ENCODE results near the gene RAB11FIP3. TPM values are rescaled to one million over a fixed set of nuclear protein-coding genes. Genes with fewer than 3 reads are reported as not detected.

RAB11FIP3 gene
- total RNA-seq, 2 donors from 2014 or later, result 21.2 to 23.2 TPM

DNA sequence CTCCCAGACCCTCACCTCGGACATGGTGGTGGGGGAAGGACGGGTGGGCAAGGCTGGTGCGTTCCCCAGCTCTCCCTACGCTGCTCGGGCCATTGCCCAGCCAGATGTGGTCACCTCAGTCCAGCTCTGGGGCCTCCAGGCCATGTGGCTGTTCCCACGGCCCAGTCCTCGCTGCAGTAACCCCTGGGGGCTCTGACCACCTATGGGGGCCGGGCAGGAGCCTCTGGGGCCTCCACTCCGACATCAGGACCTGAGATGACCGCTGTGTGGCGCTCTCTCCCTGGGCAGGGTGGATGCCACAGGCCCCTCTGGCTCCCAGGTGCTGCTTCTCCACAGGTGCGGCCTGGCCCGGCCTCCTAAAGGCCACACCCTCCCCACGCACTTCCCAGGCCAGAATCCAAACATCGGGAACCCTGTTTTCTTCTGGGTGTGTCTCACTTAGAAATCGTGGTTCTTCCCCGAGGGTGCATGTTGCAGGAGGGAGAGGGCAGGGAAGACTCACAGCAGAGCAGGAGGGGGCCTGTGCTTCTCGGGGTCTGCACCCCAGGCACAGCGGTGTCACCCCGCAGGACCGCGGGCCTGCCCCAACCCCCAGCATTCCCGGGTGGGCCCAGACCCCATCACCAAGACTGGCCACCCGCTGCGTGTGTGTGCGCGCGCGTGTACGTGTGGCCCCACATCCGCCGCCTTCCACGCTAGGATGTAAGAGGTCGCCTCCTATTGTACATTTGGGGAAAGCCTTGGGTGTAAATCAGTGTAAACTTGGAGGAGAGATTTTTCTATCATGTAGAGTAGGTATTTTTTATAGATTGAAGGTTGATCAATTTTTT, 96.1 kb downstream of the RAB11FIP3 start:
- DNase-seq (peak; percentile 75 to 88), ATAC-seq (peak; percentile 82)
- intact Hi-C loops (cut with DNase I, micrococcal nuclease), result no loop called here

DNA sequence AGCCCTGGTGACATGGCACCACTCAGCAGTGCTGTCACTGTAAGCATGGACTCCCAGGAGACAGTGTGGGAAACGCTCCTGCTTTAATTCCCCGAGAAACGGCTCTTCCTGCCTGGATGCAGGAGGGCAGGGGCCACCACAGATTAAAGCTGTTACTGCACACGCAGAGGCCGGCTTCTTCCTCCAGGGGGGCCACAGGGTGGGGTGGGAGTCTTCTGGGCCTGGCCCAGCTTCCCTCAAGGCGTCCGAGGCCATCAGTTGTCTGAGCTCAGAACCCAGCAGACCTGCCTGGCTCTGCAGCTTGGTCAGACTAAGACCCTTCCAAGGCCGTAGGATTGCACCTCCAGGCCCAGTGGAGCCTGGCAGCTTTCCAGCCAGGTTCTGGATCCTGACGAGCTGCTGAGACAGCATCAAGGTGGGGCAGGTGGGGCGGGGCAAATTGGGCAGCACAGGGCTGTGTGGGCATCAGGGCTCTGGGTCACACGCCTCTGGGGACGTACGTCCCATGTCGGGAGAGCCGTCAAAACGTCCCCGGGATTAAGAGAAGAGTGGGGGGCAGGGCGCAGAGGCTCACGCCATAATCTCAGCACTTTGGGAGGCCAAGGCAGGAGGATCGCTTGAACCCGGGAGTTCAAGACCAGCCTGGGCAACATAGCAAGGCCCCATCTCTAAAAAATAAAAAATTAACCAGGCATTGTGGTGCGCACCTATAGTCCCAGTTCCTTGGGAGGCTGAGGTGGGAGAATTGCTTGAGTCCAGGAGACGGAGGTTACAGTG, 97.1 kb downstream of the RAB11FIP3 start:
- intact Hi-C loops (cut with DNase I, micrococcal nuclease), result no loop called here
- ATAC-seq (no peak), DNase-seq (no peak)

- no peak for DNase-seq
- no peak for ATAC-seq
- intact Hi-C loops (cut with DNase I, micrococcal nuclease), result no loop called here
These were observed 97.8 kb downstream of the RAB11FIP3 start for GRCh38 chr16:523097-523741.

GRCh38 chr16:524274-525040, 99.0 kb downstream of the RAB11FIP3 start:
- no peak for DNase-seq
- intact Hi-C loops (cut with DNase I, micrococcal nuclease), result no loop called here
- no peak for ATAC-seq

DNA sequence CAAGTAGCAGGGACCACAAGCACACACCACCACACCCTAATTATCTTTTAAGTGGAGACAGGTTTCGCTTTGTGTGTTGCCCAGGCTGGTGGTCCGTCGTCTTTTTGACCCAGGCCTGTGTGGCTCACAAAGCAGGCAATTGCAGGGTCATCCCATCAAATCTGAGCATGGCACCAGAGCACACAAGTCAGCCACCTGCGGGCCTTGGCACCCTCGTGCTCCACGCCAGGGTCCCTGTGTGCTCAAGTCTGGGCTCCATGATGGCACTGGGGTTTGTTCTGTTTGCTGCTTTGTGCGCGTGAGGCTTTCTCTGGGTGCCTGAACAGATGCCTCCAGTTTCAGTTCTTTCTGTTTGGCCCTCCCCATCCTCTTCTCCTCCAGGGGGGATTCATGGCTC, 99.7 kb downstream of the RAB11FIP3 start:
- no peak for DNase-seq
- intact Hi-C loops (cut with DNase I, micrococcal nuclease), result no loop called here
- ATAC-seq, result no peak

DNA sequence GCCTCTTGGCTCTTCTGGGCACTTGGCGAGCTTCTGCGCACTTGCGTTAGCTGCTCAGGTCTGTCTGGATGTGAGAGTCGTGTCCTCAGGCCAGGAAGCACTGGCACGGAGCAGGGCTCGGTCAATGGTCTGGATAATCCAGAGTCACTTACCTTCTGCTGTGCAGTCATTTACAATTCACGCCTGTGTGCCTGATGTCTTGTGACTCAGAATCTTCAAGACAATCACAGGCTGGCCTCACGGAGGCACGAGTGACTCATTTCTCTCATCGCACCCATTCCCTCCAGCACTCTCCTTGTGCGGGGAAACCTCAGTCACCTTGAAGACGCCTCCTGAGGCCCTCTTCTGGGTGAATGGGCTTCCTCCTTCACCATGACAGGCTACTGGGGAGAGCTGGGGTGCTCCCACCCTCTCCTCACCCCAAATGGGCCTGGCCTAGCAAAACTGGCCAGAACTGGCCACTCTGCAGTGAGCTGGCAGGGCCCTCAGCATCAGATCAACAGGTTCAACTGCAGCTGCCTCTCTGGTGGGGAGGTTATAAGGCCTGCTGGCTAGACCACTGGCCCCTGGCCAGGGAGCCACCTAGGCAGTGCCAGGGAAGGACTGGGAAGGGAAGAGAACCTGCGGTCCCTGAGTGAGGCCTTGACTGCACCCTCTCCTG, 100.2 kb downstream of the RAB11FIP3 start:
- intact Hi-C loops (cut with DNase I, micrococcal nuclease), result no loop called here
- DNase-seq (no peak), ATAC-seq (no peak)

DNA sequence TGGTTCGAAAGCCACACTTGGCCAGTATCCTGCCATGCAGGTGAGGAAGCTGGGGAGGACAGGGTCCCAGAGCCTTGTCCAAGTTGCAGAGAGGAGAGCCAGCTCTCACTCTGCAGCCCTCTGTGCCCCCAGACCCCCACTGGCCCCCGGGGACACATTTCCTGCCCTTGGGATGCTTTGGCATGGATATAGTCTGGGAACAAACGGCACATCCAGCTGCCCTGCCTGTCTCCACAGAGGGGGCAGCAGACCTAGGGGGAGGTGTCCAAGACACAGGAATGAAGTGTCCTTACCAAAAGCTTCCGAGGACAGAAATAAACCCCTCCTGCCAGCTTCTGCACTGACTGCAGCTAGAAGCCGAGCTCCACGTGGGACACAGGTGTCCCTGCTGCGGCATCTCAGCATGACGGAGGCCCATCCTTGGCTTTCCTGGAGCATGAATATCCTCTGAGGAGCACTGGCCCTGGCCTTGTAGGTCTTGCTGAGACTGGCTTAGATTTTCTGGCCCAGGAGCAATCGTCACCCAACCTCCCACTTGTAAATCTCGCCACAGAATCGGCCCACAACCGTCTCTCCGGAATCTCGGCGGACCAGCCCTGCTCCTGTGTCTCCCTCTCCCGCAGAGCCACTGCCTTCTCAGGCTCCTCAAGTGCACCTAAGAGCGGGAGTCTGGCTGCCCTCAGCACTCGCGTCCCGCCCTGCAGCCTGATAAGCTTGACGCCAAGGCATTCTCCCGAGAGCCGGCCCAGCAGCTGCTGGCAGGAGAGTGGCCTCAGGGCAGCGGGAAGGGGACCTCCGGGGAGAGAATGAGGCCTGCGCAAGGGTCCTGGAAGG, 100.9 kb downstream of the RAB11FIP3 start:
- intact Hi-C loops (cut with DNase I, micrococcal nuclease), result no loop called here
- ATAC-seq (peak; percentile 6), DNase-seq (no peak)

- DNase-seq, result peak; percentile 84 to 89
- peak; percentile 65 for ATAC-seq
- intact Hi-C loops (cut with DNase I, micrococcal nuclease), result no loop called here
These were observed 101.8 kb downstream of the RAB11FIP3 start, which contains the start of gene CAPN15 for GRCh38 chr16:527015-527903. Gene CAPN15, plus strand, starts transcription at chr16:527712. Its CDS starts 19,127 bp downstream, at chr16:546839.

DNA sequence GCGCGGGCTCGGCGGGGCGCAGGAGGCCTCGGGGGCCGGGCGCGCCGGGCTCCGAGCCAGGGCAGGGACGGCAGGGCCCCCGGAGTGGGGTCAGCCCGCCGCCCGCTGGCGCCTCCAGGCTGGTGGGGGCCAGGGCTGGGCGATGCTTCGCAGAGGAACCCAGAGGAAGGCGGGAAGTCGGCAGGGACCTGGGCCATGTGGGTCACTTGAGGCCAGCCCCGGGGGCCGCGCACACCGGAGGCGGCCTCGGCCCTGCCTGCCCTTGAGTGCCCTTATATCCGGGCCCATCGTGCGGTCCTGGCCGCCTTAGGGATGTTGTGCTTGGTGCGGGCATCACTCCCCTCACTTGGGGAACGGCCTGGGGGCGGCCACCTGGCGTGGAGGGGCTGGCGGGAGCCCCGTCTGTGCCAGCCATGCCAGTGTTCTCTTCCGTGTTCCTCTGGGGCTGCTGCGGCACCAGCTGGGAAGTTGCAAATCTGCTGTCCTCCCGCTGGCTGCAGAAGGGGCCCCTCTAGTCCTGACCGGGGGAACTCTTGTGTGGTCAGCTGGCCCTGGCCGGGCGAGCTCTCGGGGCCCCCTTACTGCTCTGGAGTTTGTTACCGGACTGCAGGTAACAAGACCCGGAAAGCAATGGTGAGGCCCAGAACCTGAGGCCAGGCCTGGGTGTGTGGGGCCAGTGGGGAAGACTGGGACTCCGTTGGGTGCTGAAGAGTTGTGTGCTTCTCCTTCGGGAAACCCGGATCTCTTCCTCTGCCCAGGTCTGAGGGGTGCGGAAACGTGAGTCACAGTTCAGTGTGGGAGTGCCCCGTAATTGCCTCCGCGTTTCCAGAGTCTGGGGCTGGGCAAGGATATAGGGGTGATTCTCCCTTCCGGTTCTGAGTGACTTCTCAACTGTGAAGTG, 102.9 kb downstream of the RAB11FIP3 start:
- ATAC-seq (peak; percentile 52), DNase-seq (peak; percentile 79 to 87)
- intact Hi-C loops (cut with DNase I, micrococcal nuclease), result no loop called here

DNA sequence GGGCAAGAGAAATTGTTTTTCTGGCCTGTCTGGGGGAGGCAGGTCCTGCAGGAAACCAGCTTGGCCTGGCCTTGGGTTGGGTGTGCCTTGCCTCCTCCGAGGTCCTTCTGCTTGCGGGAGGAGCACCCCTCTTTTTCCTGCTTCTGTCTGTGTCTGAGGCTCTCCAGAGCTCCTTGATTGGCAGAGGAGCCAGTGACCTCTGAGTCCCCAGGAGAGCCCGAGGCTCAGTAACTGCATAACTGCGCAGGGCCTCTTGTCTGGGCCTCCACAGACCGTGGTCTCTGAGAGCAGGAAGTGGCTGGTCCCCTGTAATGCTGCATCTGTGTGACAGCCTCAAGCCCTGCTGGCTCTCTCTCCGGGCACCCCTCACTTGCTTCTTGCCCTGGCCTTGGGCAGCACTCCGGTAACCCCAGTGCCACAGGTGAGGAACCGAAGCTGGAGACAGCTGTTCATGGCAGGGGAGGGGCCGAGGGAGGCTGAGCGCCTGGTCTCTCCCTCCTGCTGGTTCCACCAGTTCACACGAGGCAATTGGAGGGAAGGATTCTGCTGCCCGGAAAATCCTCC, 103.6 kb downstream of the RAB11FIP3 start:
- intact Hi-C loops (cut with DNase I, micrococcal nuclease), result no loop called here
- ATAC-seq, result peak; percentile 3
- DNase-seq, result peak; percentile 49 to 61

DNA sequence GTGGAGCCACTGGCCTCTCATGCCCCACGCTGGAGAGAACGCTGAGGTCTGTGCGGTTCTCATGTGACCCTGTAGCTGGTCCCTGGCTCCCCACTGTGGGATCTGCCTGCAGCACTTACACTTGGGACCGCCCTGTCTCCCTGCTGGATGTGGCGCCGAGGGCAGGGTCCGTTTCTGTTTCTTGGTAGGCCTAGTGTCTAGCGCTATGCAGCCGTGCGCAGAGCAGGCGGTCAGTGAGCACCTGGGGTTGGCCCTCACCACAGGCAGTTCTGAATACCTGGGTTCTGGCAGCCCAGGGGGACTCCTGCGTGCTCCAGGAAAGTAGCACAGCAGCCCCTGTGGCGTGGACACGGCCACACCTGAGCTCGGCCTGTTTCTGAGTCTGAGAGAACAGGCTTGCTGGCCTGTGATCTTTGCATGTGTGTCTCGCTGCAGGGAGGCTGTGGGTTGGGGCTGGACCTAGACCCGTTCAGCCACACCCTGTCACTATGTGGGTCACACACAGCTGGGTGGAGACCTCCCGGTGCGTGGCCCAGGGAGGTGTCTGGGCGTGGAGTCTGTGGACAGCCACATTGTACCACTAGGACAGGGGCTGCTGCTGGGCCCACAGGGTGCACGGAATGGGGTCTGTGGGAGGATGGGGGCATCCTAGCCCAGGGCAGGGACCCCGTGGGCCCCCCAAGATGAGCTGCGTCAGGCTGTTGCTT, 104.8 kb downstream of the RAB11FIP3 start:
- intact Hi-C loops (cut with DNase I, micrococcal nuclease), result no loop called here
- DNase-seq (peak; percentile 57 to 64), ATAC-seq (peak; percentile 17)

DNA sequence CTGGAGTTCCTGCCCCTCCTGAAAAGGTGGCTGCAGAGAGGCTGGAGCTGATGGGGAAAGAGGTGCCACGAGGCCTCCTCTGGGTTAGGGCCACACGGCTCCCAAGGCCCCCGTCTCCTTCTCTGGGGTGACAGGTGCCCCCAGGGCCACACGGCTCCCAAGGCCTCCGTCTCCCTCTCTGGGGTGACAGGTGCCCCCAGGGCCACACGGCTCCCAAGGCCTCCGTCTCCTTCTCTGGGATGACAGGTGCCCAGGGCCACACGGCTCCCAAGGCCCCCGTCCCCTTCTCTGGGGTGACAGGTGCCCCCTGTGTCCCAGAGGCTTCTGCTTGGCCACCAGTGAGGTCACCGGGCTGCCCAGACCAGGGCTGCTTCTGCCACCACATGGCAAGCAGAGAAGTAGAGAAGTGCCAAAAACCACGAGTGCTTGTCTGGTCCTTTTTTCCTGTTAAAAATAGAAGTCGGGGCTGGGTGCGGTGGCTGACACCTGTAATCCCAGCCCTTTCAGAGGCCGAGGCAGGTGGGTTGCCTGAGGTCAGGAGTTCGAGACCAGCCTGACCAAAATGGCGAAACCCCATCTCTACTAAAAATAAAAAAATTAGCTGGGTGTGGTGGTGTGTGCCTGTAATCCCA, 106.2 kb downstream of the RAB11FIP3 start:
- intact Hi-C loops (cut with DNase I, micrococcal nuclease), result no loop called here
- no peak for DNase-seq
- ATAC-seq, result no peak

DNA sequence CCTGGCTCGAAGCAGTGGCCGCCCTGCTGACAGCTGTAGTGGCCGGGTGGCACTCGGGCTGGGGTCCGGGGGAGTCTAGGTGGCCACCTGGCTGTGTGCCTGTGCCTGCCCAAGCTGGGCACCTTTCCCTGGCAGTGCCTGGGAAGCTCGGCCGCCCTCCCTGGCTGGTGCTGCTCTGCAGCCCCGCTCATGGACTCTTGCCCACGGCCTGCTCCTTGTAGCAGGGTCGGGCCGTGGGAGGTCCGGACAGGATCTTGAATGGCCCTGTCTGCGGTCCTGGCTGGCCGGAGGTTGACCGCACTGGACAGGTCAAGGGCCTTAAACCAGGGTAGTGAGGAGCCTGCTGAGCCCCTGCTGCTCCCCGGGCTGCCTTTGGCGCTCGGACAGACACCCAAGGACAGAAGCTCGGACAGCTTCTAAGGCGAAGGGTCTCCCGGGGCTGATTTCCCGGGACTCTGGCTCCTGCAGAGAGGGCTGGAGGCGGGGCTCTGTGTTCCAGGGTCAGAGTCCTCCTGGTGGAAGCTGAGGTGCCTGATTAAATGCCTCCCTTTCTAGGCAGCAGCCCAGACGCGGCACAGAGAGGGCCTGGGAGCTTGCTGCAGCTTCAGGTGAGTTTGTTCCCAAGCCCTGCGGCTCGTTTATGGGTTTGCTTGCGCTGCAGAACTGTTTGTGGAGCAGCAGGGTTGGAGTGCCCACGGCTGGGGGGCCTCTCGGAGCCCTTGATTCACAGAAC, 108.1 kb downstream of the RAB11FIP3 start:
- intact Hi-C loops (cut with DNase I, micrococcal nuclease), result no loop called here
- ATAC-seq (peak; percentile 61), DNase-seq (peak; percentile 82 to 85)

DNA sequence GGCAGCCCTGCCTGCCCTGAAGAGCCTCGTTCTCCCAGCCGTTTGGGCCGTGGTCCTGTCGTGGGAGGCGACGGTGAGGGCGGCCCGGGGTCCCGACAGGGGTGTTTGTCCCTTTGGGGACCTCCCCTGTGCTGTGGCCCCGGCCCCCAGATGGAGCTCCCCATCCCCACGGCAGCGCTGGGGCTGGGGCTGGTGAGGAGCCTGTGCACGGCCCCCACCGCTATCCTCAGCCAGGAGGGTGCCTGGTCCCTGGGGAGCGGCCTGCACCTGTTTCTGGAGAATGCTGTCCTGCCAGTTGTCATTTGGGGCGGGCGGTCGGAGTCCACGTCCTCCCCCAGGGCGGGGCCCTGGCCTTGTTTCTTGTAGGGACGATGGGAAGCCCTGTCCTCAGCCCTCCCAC, 108.7 kb downstream of the RAB11FIP3 start:
- ATAC-seq (peak; percentile 64), DNase-seq (peak; percentile 87 to 88)
- intact Hi-C loops (cut with DNase I, micrococcal nuclease), result no loop called here

Data from left colon (tissue), 2 donors.